Sigmoid colon (tissue), 4 donors: ENCODE results near the gene USP34.

Experiments
- EP300 ChIP-seq, 4 donors: sonication (generic); formaldehyde crosslinking; IDR thresholded peaks; one replicate each; pipeline ENCODE4 v1.6.1; 2017; ENCODE audit warnings: antibody characterized with exemption in 4 of 4
- POLR2A ChIP-seq, 2 donors: fragments of 450-650 bp; IDR thresholded peaks; one replicate each; pipeline ENCODE4 v1.6.1; 2016; ENCODE audit warnings: antibody characterized with exemption in 2 of 2, mild to moderate bottlenecking in 2 of 2, moderate library complexity in 2 of 2
- POLR2AphosphoS5 ChIP-seq, 4 donors: sonication (generic); formaldehyde crosslinking; IDR thresholded peaks; one replicate each; pipeline ENCODE4 v1.6.1; 2017; ENCODE audit warnings: antibody characterized with exemption in 4 of 4
- TF ChIP-seq, protein P1 (sequence below), 4 experiments: fragments of 450-650 bp in 3 of 4; fragments of 200-600 bp in 1 of 4; IDR thresholded peaks; one replicate each; pipeline ENCODE4 v1.5.1; 2016 to 2019; ENCODE audit warnings: antibody characterized with exemption in 4 of 4, mild to moderate bottlenecking in 3 of 4, moderate library complexity in 2 of 4

DNA sequence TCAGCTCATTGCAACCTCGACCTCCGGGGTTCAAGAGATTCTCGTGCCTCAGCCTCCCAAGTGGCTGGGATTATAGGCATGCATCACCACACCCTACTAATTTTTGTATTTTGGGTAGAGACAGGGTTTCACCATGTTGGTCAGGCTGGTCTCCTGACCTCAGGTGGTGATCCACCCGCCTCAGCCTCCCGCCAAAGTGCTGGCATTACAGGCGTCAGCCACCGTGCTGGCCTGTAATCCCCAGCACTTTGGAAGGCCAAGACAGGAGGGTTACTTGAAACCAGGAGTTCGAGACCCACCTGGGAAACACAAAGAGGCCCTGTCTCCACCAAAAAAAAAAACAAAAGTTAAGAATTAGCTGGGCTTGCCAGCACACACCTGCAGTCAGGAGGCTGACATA lies 18.5 kb downstream of the USP34 start:
- TF ChIP-seq POLR2A (IDR thresholded peaks at IDR 0.05) (no peak), POLR2AphosphoS5 (IDR thresholded peaks at IDR 0.05) (no peak), EP300 (IDR thresholded peaks at IDR 0.05) (no peak)
- TF ChIP-seq, protein P1, sequence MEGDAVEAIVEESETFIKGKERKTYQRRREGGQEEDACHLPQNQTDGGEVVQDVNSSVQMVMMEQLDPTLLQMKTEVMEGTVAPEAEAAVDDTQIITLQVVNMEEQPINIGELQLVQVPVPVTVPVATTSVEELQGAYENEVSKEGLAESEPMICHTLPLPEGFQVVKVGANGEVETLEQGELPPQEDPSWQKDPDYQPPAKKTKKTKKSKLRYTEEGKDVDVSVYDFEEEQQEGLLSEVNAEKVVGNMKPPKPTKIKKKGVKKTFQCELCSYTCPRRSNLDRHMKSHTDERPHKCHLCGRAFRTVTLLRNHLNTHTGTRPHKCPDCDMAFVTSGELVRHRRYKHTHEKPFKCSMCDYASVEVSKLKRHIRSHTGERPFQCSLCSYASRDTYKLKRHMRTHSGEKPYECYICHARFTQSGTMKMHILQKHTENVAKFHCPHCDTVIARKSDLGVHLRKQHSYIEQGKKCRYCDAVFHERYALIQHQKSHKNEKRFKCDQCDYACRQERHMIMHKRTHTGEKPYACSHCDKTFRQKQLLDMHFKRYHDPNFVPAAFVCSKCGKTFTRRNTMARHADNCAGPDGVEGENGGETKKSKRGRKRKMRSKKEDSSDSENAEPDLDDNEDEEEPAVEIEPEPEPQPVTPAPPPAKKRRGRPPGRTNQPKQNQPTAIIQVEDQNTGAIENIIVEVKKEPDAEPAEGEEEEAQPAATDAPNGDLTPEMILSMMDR (IDR thresholded peaks at IDR 0.05) = no peak
